Upper lobe of left lung (tissue), 6 donors: ENCODE measurements around the gene ZSCAN21. TPM values are rescaled to one million over a fixed set of nuclear protein-coding genes. Genes with fewer than 3 reads are reported as not detected.

Experiments
- ATAC-seq, 2 donors: fragments of 200-7000 bp; cut with Tn5 transposase; one replicate each; pipeline ENCODE4 v1.9.1; 2022; ENCODE audit warnings: mild to moderate bottlenecking in 2 of 2, moderate library complexity in 2 of 2; ENCODE audit not compliant: low FRiP score in 2 of 2
- DNase-seq, 2 donors: peaks; one replicate each; pipeline ENCODE4 v3.0.0-alpha.2; 2019 to 2020
- H3K27ac ChIP-seq, 4 donors: fragments of 200-600 bp; sonication (generic); one replicate each; pipeline ENCODE4 v1.5.1; 2016 to 2019
- H3K27me3 ChIP-seq, 4 donors: fragments of 200-600 bp; sonication (generic); one replicate each; pipeline ENCODE4 v1.5.1; 2017 to 2019
- H3K36me3 ChIP-seq, 4 donors: fragments of 200-600 bp; sonication (generic); one replicate each; pipeline ENCODE4 v1.5.1; 2016 to 2019
- H3K4me1 ChIP-seq, 4 donors: fragments of 200-600 bp; sonication (generic); one replicate each; pipeline ENCODE4 v1.5.1; 2018 to 2019
- H3K4me3 ChIP-seq, 4 donors: fragments of 200-600 bp; sonication (generic); one replicate each; pipeline ENCODE4 v1.5.1; 2017 to 2019; ENCODE audit warnings: mild to moderate bottlenecking in 2 of 4, moderate library complexity in 1 of 4
- H3K9me3 ChIP-seq, 4 donors: fragments of 200-600 bp; sonication (generic); one replicate each; pipeline ENCODE4 v1.5.1; 2018 to 2019
- EP300 ChIP-seq, 4 donors: sonication (generic); formaldehyde crosslinking; IDR thresholded peaks; one replicate each; pipeline ENCODE4 v1.5.1; 2017; ENCODE audit warnings: antibody characterized with exemption in 4 of 4, control low read depth in 2 of 4
- POLR2A ChIP-seq, 4 donors: fragments of 450-650 bp; IDR thresholded peaks; one replicate each; pipeline ENCODE4 v1.5.1; 2016 to 2017; ENCODE audit warnings: antibody characterized with exemption in 4 of 4, mild to moderate bottlenecking in 2 of 4
- POLR2AphosphoS5 ChIP-seq, 2 donors: sonication (generic); formaldehyde crosslinking; IDR thresholded peaks; one replicate each; pipeline ENCODE4 v1.5.1; 2017; ENCODE audit warnings: antibody characterized with exemption in 2 of 2
- WGBS, 2 donors: methylation state at CpG; one replicate each; pipeline ENCODE4 v1.1.5; 2017 to 2018; 5-methylcytosine and 5-hydroxymethylcytosine counted together
- total RNA-seq, 6 donors: library from RNA; depleted of rRNA in 4 of 6; stranded (reverse); fragments of >200 nt in 4 of 6; gene quantifications; one replicate each; pipeline versions ENCODE4 v1.1.0 to v1.2.1, GENCODE V29; 2016 to 2021
- TF ChIP-seq, protein P1 (sequence below), 6 experiments: fragments of 450-650 bp in 4 of 6; fragments of 200-600 bp in 2 of 6; sonication (generic) in 2 of 6; IDR thresholded peaks; one replicate each; pipeline ENCODE4 v1.5.1; 2016 to 2019; ENCODE audit warnings: antibody characterized with exemption in 6 of 6
- donor health status: DM: no; HTN: no; CAD: no; lungs with moderate emphysema.
- donor health status: DM: no; HTN: yes; CAD: no; lungs with severe emphysema.

ZSCAN21 gene
- total RNA-seq, 6 donors from 2014 or later, result 8.6 to 17.8 (median 10.8) TPM

DNA sequence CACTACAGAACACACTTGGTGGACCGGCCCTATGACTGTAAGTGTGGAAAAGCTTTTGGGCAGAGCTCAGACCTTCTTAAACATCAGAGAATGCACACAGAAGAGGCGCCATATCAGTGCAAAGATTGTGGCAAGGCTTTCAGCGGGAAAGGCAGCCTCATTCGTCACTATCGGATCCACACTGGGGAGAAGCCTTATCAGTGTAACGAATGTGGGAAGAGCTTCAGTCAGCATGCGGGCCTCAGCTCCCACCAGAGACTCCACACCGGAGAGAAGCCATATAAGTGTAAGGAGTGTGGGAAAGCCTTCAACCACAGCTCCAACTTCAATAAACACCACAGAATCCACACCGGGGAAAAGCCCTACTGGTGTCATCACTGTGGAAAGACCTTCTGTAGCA is 14.6 kb downstream of the ZSCAN21 start:
- no peak for DNase-seq
- Histone ChIP-seq H3K9me3 (no peaks in the 10 kb centered on the region), H3K27me3 (no peaks in the 10 kb centered on the region), H3K4me3 (no peak overlapping the region), H3K4me1 (peaks cover 8 to 21% (median 12%) of the 10 kb centered on the region in 4 donors), H3K36me3 (peaks cover 11 to 61% (median 36%) of the 10 kb centered on the region in 4 donors), H3K27ac (no peak overlapping the region)
- 88 to 90% methylated on average over 9 of the region's 9 CpGs for WGBS, 2 donors
- ATAC-seq, result no peak
- TF ChIP-seq POLR2A (IDR thresholded peaks at IDR 0.05), result no peak
- no peak for TF ChIP-seq POLR2AphosphoS5 (IDR thresholded peaks at IDR 0.05)
- TF ChIP-seq, protein P1, sequence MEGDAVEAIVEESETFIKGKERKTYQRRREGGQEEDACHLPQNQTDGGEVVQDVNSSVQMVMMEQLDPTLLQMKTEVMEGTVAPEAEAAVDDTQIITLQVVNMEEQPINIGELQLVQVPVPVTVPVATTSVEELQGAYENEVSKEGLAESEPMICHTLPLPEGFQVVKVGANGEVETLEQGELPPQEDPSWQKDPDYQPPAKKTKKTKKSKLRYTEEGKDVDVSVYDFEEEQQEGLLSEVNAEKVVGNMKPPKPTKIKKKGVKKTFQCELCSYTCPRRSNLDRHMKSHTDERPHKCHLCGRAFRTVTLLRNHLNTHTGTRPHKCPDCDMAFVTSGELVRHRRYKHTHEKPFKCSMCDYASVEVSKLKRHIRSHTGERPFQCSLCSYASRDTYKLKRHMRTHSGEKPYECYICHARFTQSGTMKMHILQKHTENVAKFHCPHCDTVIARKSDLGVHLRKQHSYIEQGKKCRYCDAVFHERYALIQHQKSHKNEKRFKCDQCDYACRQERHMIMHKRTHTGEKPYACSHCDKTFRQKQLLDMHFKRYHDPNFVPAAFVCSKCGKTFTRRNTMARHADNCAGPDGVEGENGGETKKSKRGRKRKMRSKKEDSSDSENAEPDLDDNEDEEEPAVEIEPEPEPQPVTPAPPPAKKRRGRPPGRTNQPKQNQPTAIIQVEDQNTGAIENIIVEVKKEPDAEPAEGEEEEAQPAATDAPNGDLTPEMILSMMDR (IDR thresholded peaks at IDR 0.05), result no peak
- TF ChIP-seq EP300 (IDR thresholded peaks at IDR 0.05), result no peak

- peaks cover 8 to 21% (median 12%) of the 10 kb centered on the region in 4 donors for H3K4me1 ChIP-seq
- no peak for TF ChIP-seq POLR2A (IDR thresholded peaks at IDR 0.05)
- peak in 1 of 2 donors; percentile 15 for TF ChIP-seq POLR2AphosphoS5 (IDR thresholded peaks at IDR 0.05)
- TF ChIP-seq, protein P1 (IDR thresholded peaks at IDR 0.05), result no peak
- TF ChIP-seq EP300 (IDR thresholded peaks at IDR 0.05), result no peak
- peaks cover 12 to 61% (median 41%) of the 10 kb centered on the region in 4 donors for H3K36me3 ChIP-seq
- peaks cover 4 to 6% (median 5%) of the 10 kb centered on the region in 4 donors for H3K9me3 ChIP-seq
- 44 to 45% methylated on average over 7 to 8 of the region's 8 CpGs for WGBS, 2 donors
- H3K27ac ChIP-seq, result peak overlapping the region; percentile 1 to 51 (median 32)
- DNase-seq (no peak), ATAC-seq (peak; percentile 50 to 84)
- H3K27me3 ChIP-seq, result no peaks in the 10 kb centered on the region
- no peak overlapping the region for H3K4me3 ChIP-seq
Measured at GRCh38 chr7:100065452-100066186, 16.0 kb downstream of the ZSCAN21 start.

GRCh38 chr7:100066953-100067352 is 17.4 kb downstream of the ZSCAN21 start:
- no peak overlapping the region for H3K4me3 ChIP-seq
- ATAC-seq (no peak), DNase-seq (no peak)
- H3K27ac ChIP-seq, result no peak overlapping the region
- WGBS, 2 donors, result 86 to 90% methylated on average over 7 of the region's 7 CpGs
- H3K9me3 ChIP-seq, result peaks cover 17 to 19% (median 18%) of the 10 kb centered on the region in 4 donors
- TF ChIP-seq, protein P1 (IDR thresholded peaks at IDR 0.05), result no peak
- H3K36me3 ChIP-seq, result peaks cover 25 to 65% (median 49%) of the 10 kb centered on the region in 4 donors
- peaks cover 8 to 21% (median 12%) of the 10 kb centered on the region in 4 donors for H3K4me1 ChIP-seq
- H3K27me3 ChIP-seq, result no peaks in the 10 kb centered on the region

GRCh38 chr7:100069991-100070390 is 20.4 kb downstream of the ZSCAN21 start:
- peaks cover 45 to 71% (median 61%) of the 10 kb centered on the region in 4 donors for H3K36me3 ChIP-seq

More at GRCh38 chr7:100069991-100070390, 20.4 kb downstream of the ZSCAN21 start:
- Histone ChIP-seq H3K27me3 (no peaks in the 10 kb centered on the region), H3K9me3 (peaks cover 22 to 28% (median 27%) of the 10 kb centered on the region in 4 donors), H3K4me3 (no peak overlapping the region), H3K4me1 (peaks cover 8 to 15% (median 10%) of the 10 kb centered on the region in 4 donors), H3K27ac (no peak overlapping the region)
- no peak for DNase-seq
- TF ChIP-seq POLR2AphosphoS5 (IDR thresholded peaks at IDR 0.05) (no peak), POLR2A (IDR thresholded peaks at IDR 0.05) (no peak), EP300 (IDR thresholded peaks at IDR 0.05) (no peak)
- TF ChIP-seq, protein P1 (IDR thresholded peaks at IDR 0.05), result no peak
- no peak for ATAC-seq
- 97 to 99% methylated on average over 5 of the region's 5 CpGs for WGBS, 2 donors
